ENCODE measurements around the gene U2AF1L4. TPM values are rescaled to one million over a fixed set of nuclear protein-coding genes. Genes with fewer than 3 reads are reported as not detected.
"Not testable (repeated sequence)": the region's sequence is repeated elsewhere in the genome, so short reads cannot be mapped to it uniquely, and the experiment has no call there.

The U2AF1L4 gene
- total RNA-seq, 1 donor from 2014 or later, result 10.1 TPM

GRCh38 chr19:35725216-35725861 is 19.9 kb downstream of the U2AF1L4 start:
- no peak for ATAC-seq

GRCh38 chr19:35724560-35724959 is 20.7 kb downstream of the U2AF1L4 start:
- ATAC-seq, result no peak

- not testable (repeated sequence) for ATAC-seq
Measured at GRCh38 chr19:35724132-35724531, 21.1 kb downstream of the U2AF1L4 start.

- no peak for ATAC-seq
Measured at GRCh38 chr19:35723671-35724070, 21.5 kb downstream of the U2AF1L4 start.

- ATAC-seq, result no peak
Measured at GRCh38 chr19:35722897-35723296, 22.3 kb downstream of the U2AF1L4 start.

GRCh38 chr19:35722461-35722860 is 22.8 kb downstream of the U2AF1L4 start:
- no peak for ATAC-seq

GRCh38 chr19:35721374-35721773 is 23.8 kb downstream of the U2AF1L4 start:
- no peak for ATAC-seq

- no peak for ATAC-seq
Measured at GRCh38 chr19:35720648-35721047, 24.6 kb downstream of the U2AF1L4 start.

- ATAC-seq, result no peak
Measured at GRCh38 chr19:35720163-35720524, 25.1 kb downstream of the U2AF1L4 start.

GRCh38 chr19:35719402-35720162 is 25.6 kb downstream of the U2AF1L4 start:
- ATAC-seq, result no peak

GRCh38 chr19:35718345-35719041 is 26.7 kb downstream of the U2AF1L4 start:
- ATAC-seq, result no peak

- ATAC-seq, result peak; percentile 74
Measured at GRCh38 chr19:35717665-35718344, 27.4 kb downstream of the U2AF1L4 start, which contains the start of gene KMT2B. Gene KMT2B (plus strand): TSS chr19:35718003. CDS start chr19:35718019, 16 bp downstream.

- peak; percentile 90 for ATAC-seq
Measured at GRCh38 chr19:35716801-35717664, 28.2 kb downstream of the U2AF1L4 start.

GRCh38 chr19:35715981-35716800 is 29.0 kb downstream of the U2AF1L4 start:
- ATAC-seq, result peak; percentile 4

GRCh38 chr19:35715355-35715809 is 29.8 kb downstream of the U2AF1L4 start:
- ATAC-seq, result no peak

GRCh38 chr19:35714601-35715354 is 30.4 kb downstream of the U2AF1L4 start:
- ATAC-seq, result no peak

GRCh38 chr19:35713904-35714495 is 31.2 kb downstream of the U2AF1L4 start:
- no peak for ATAC-seq

GRCh38 chr19:35713506-35713850 is 31.7 kb downstream of the U2AF1L4 start:
- ATAC-seq, result no peak

GRCh38 chr19:35712567-35713505 is 32.4 kb downstream of the U2AF1L4 start:
- no peak for ATAC-seq

All from esophagus mucosa (tissue), 1 donor.